Chondrocyte (in vitro differentiated cells): ENCODE results near the gene STAMBP. TPM values are rescaled to one million over a fixed set of nuclear protein-coding genes. Genes with fewer than 3 reads are reported as not detected.

Source experiments
- DNase-seq: peaks from one replicate; pipeline ENCODE4 v3.0.0; 2021; ENCODE audit warnings: mixed read lengths, low spot score
- H3K27ac Mint-ChIP-seq: one replicate; pipeline ENCODE4 v1.8.0; 2021; ENCODE audit warnings: mild to moderate bottlenecking, moderate library complexity, mixed read lengths; ENCODE audit not compliant: unreplicated experiment
- H3K27me3 Mint-ChIP-seq: 2 replicates; pipeline ENCODE4 v1.8.0; 2021; ENCODE audit warnings: low read depth, mixed read lengths
- H3K36me3 Mint-ChIP-seq: 2 replicates; pipeline ENCODE4 v1.8.0; 2021; ENCODE audit warnings: low read depth, mixed read lengths
- H3K4me1 Mint-ChIP-seq: 2 replicates; pipeline ENCODE4 v1.8.0; 2021; ENCODE audit warnings: low read depth, mild to moderate bottlenecking, mixed read lengths
- H3K4me3 Mint-ChIP-seq: one replicate; pipeline ENCODE4 v1.8.0; 2021; ENCODE audit warnings: mild to moderate bottlenecking, moderate library complexity, mixed read lengths; ENCODE audit not compliant: unreplicated experiment
- H3K9me3 Mint-ChIP-seq: 2 replicates; pipeline ENCODE4 v1.8.0; 2021; ENCODE audit warnings: low read depth, mixed read lengths
- total RNA-seq: library from RNA; stranded (reverse); gene quantifications from 3 replicates; pipeline ENCODE4 v1.2.1, GENCODE V29; 2021
- TF ChIP-seq, protein P1 (sequence below): fragments of 200-600 bp; sonication (generic); IDR thresholded peaks from 2 replicates; pipeline ENCODE4 v1.5.0; 2021; ENCODE audit warnings: antibody characterized with exemption, mild to moderate bottlenecking, moderate library complexity

STAMBP gene
- total RNA-seq, 1 donor from 2014 or later = 32.1 TPM

GRCh38 chr2:73918856-73919255 is 90.1 kb downstream of the STAMBP start:
- peaks cover 3% of the 10 kb centered on the region for H3K4me1 Mint-ChIP-seq
- no peak for DNase-seq
- TF ChIP-seq, protein P1, sequence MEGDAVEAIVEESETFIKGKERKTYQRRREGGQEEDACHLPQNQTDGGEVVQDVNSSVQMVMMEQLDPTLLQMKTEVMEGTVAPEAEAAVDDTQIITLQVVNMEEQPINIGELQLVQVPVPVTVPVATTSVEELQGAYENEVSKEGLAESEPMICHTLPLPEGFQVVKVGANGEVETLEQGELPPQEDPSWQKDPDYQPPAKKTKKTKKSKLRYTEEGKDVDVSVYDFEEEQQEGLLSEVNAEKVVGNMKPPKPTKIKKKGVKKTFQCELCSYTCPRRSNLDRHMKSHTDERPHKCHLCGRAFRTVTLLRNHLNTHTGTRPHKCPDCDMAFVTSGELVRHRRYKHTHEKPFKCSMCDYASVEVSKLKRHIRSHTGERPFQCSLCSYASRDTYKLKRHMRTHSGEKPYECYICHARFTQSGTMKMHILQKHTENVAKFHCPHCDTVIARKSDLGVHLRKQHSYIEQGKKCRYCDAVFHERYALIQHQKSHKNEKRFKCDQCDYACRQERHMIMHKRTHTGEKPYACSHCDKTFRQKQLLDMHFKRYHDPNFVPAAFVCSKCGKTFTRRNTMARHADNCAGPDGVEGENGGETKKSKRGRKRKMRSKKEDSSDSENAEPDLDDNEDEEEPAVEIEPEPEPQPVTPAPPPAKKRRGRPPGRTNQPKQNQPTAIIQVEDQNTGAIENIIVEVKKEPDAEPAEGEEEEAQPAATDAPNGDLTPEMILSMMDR = no peak
- H3K27ac Mint-ChIP-seq = peak overlapping the region; percentile 51
- H3K36me3 Mint-ChIP-seq = peaks cover 41% of the 10 kb centered on the region
- no peaks in the 10 kb centered on the region for H3K27me3 Mint-ChIP-seq
- H3K4me3 Mint-ChIP-seq = no peak overlapping the region
- H3K9me3 Mint-ChIP-seq = no peaks in the 10 kb centered on the region

- Mint-ChIP-seq H3K27ac (no peak overlapping the region), H3K27me3 (no peaks in the 10 kb centered on the region), H3K4me1 (peaks cover 3% of the 10 kb centered on the region), H3K9me3 (no peaks in the 10 kb centered on the region), H3K36me3 (peaks cover 38% of the 10 kb centered on the region), H3K4me3 (no peak overlapping the region)
- no peak for DNase-seq
- TF ChIP-seq, protein P1 = no peak
These were observed 91.0 kb downstream of the STAMBP start for GRCh38 chr2:73919596-73920228.

DNA sequence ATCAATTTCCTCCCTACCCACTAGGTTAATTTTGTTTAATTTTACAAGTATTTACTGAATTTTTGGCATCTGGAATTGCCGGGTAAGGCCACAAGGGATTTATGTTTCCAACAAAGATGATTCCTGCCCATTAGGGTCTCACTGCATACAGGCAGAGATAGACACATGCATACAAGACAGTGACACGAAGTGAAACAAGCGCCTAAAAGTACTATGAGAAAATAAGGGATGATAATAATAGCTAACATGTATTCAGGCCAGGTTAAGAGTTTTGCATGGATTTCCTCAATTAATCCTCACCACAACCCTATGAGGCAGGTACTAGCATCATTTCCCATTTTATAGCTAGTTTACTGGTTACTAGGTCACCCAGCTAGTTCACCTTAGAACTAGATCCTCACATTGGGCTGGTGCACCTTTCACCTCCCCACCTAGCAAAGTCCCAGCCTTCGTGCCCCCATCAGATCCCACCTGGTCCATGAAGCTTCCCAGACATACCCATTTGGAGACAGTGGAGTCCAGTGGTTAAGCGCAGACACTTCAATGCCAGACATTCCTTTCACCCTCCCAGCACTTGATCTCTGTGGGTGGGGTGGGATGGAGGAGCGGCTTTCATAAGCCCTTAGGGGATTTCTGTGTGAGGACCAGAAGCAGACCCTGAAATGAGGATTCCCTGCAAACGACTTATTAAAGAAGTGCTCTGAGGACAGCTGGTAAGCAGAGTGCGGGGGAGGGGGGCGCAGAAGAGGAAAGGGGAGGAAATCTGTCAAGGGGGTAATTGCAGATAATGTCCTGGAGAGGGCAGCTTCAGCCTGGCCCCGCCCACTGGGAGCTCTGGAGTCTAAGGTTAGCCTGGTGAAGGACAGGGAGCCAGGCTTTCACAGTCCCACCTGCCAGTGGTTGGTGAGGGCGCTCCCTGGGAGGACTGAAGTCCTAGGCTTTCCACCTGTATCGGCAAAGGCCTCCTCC is 92.1 kb downstream of the STAMBP start:
- no peak for DNase-seq
- Mint-ChIP-seq H3K27ac (peak overlapping the region; percentile 20), H3K36me3 (peaks cover 29% of the 10 kb centered on the region), H3K4me3 (no peak overlapping the region), H3K27me3 (no peaks in the 10 kb centered on the region), H3K9me3 (no peaks in the 10 kb centered on the region), H3K4me1 (peaks cover 3% of the 10 kb centered on the region)
- TF ChIP-seq, protein P1 = peak; percentile 73

DNA sequence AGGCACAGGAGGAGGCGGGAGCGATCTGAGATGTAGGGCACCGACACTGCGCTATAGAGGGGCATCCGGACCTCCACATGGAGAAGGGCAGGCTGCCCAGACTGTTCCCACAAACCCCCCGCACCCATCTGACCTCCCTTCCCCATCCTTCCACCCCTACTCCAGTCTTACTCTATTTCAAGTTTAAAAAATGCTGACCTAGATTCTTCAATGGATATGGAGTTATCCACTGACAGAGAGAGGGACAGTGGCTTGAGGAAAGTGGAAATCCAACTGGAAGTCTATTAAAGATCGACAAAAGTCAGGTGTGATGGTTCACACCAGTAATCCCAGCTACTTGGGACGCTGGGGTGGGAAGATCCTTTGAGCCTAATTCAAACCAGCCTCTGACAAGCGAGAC is 92.8 kb downstream of the STAMBP start:
- Mint-ChIP-seq H3K9me3 (no peaks in the 10 kb centered on the region), H3K4me1 (peaks cover 8% of the 10 kb centered on the region), H3K4me3 (no peak overlapping the region), H3K36me3 (peaks cover 22% of the 10 kb centered on the region), H3K27ac (peak overlapping the region; percentile 57), H3K27me3 (no peaks in the 10 kb centered on the region)
- TF ChIP-seq, protein P1 = no peak
- no peak for DNase-seq

GRCh38 chr2:73922681-73923080 is 93.9 kb downstream of the STAMBP start:
- Mint-ChIP-seq H3K36me3 (peaks cover 17% of the 10 kb centered on the region), H3K27ac (no peak overlapping the region), H3K9me3 (no peaks in the 10 kb centered on the region), H3K27me3 (no peaks in the 10 kb centered on the region), H3K4me1 (peaks cover 10% of the 10 kb centered on the region), H3K4me3 (no peak overlapping the region)
- no peak for DNase-seq
- TF ChIP-seq, protein P1 = no peak

Other genes with a start within 250 kb of the STAMBP start
- gene NAT8, start 186.5 kb upstream of the STAMBP start, total RNA-seq = not detected in 3 replicates
- 13.6 to 20.5 TPM (median 14.2 TPM) in 3 replicates for gene TPRKB, start 91.6 kb upstream of the STAMBP start, total RNA-seq
- gene DUSP11, start 48.9 kb upstream of the STAMBP start, total RNA-seq = 21.5 to 30.2 TPM (median 22.9 TPM) in 3 replicates
- not detected in 3 replicates for gene C2orf78, start 44.8 kb upstream of the STAMBP start, total RNA-seq
- gene ACTG2, start 64.0 kb downstream of the STAMBP start, total RNA-seq = 173 to 1,480 TPM (median 1,439 TPM) in 3 replicates
- gene DGUOK, start 97.9 kb downstream of the STAMBP start, total RNA-seq = 58.1 to 60.8 TPM (median 58.9 TPM) in 3 replicates
- gene TET3, start 155.9 kb downstream of the STAMBP start, total RNA-seq = 13.1 to 32.2 TPM (median 31.8 TPM) in 3 replicates